Measurements from ENCODE around the gene ESYT3. TPM values are rescaled to one million over a fixed set of nuclear protein-coding genes. Genes with fewer than 3 reads are reported as not detected.

ESYT3 gene
- total RNA-seq, 1 experiment from 2014 or later = 6.3 TPM

DNA sequence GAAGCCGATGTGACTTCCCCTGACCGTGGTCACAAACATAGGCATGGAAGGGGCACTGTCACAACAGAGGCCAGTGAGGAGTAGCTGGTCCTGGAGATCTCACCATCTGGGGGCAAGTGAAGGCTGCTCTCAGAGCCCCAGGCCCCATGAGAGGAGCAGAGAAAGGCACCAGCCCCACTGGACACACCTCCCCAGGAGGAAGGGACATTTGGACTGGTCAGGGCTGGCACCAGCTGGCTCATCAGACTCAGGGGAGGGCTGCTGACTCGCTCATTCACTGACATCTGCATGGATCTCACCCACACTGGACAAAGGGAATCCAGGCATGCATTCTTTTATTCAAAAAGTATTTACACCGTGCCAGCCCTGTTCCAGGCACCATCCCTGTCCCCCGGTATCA is 26.8 kb downstream of the ESYT3 start:
- Histone ChIP-seq H3K18ac (ENCODE audit: insufficient read length, low read depth, low read length) (no peak overlapping the region), H3K9me3 (ENCODE audit: control insufficient read depth, low read depth, low read length) (no peaks in the 10 kb centered on the region), H2BK20ac (ENCODE audit: low read depth, low read length, poor library complexity, severe bottlenecking) (no peak overlapping the region), H4K91ac (ENCODE audit: insufficient read length, low read depth, low read length) (no peak overlapping the region), H3K79me1 (ENCODE audit: insufficient read depth, low read depth, low read length, poor library complexity, severe bottlenecking) (no peaks in the 10 kb centered on the region), H2AFZ (ENCODE audit: low read length) (no peak overlapping the region), H3K9ac (ENCODE audit: extremely low read depth, insufficient read length, low read length) (no peak overlapping the region), H3K56ac (ENCODE audit: insufficient read length, low read depth, low read length) (no peak overlapping the region), H3K23me2 (ENCODE audit: insufficient read length, low read depth, low read length, poor library complexity, severe bottlenecking) (no peaks in the 10 kb centered on the region), H3K4me2 (ENCODE audit: insufficient read depth, insufficient read length, low read length) (no peak overlapping the region), H3K4ac (ENCODE audit: low read depth, low read length) (no peak overlapping the region), H2BK5ac (ENCODE audit: insufficient read length, low read length) (no peak overlapping the region), H3K27me3 (ENCODE audit: insufficient read depth, low read length) (no peaks in the 10 kb centered on the region), H2BK12ac (ENCODE audit: insufficient read length, low read depth, low read length) (no peak overlapping the region), H3K14ac (ENCODE audit: insufficient read depth, low read length) (no peak overlapping the region; the same call in 1 of the 2 replicates), H3K79me2 (ENCODE audit: insufficient read depth, low read length) (no peaks in the 10 kb centered on the region), H3K23ac (ENCODE audit: insufficient read length, low read depth, low read length) (no peak overlapping the region), H4K20me1 (ENCODE audit: control insufficient read depth, insufficient read depth, insufficient read length) (no peaks in the 10 kb centered on the region), H3K4me1 (ENCODE audit: insufficient read depth, low read length) (no peaks in the 10 kb centered on the region), H2AK5ac (ENCODE audit: insufficient read length, low read length) (no peak overlapping the region), H2BK120ac (ENCODE audit: low read depth, low read length, poor library complexity, severe bottlenecking) (no peak overlapping the region), H4K8ac (replicated peaks; ENCODE audit: insufficient read length, low read depth, low read length) (no peak overlapping the region), H3K27ac (ENCODE audit: insufficient read length, low read depth, low read length) (no peak overlapping the region), H3T11ph (ENCODE audit: low read length) (no peak overlapping the region), H4K5ac (ENCODE audit: insufficient read length, low read depth, low read length) (no peak overlapping the region), H2BK15ac (ENCODE audit: low read depth, low read length) (no peak overlapping the region)
- TF ChIP-seq, protein P1, sequence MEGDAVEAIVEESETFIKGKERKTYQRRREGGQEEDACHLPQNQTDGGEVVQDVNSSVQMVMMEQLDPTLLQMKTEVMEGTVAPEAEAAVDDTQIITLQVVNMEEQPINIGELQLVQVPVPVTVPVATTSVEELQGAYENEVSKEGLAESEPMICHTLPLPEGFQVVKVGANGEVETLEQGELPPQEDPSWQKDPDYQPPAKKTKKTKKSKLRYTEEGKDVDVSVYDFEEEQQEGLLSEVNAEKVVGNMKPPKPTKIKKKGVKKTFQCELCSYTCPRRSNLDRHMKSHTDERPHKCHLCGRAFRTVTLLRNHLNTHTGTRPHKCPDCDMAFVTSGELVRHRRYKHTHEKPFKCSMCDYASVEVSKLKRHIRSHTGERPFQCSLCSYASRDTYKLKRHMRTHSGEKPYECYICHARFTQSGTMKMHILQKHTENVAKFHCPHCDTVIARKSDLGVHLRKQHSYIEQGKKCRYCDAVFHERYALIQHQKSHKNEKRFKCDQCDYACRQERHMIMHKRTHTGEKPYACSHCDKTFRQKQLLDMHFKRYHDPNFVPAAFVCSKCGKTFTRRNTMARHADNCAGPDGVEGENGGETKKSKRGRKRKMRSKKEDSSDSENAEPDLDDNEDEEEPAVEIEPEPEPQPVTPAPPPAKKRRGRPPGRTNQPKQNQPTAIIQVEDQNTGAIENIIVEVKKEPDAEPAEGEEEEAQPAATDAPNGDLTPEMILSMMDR (conservative IDR thresholded peaks at IDR 0.05) = no peak
- Mint-ChIP-seq H3K4me1 (peaks cover 3 to 5% of the 10 kb centered on the region in 2 experiments; a peak in 2 of 4 replicates), H3K9me3 (peaks cover 0 to 6% of the 10 kb centered on the region in 2 experiments; a peak in 2 of 5 replicates), H3K36me3 (ENCODE audit: insufficient read depth in 1 of 3, low read depth in 3 of 3) (peaks cover 6 to 13% (median 10%) of the 10 kb centered on the region in 3 experiments; a peak in 4 of 7 replicates), H3K27ac (no peak overlapping the region), H3K27me3 (ENCODE audit: low read depth) (no peaks in the 10 kb centered on the region), H3K4me3 (no peak overlapping the region)
- peak; percentile 19 for DNase-seq
- no CpG with 5 or more reads among the region's 5 CpGs for WGBS (ENCODE audit: extremely low coverage, insufficient read length, low lambda C conversion rate)
